ENCODE results near the gene MYBPH.
A peak's percentile ranks its signal among the peaks of the same experiment; 100 is the strongest.

The MYBPH gene

GRCh38 chr1:203175237-203175826 is at the start of gene MYBPH:
Gene MYBPH (minus strand): TSS chr1:203175826. CDS start chr1:203175755, 71 bp downstream.
- DNase-seq, result no peak

GRCh38 chr1:203225071-203225470 is 49.4 kb upstream of the MYBPH start:
- no peak for DNase-seq

- DNase-seq, result no peak
These were observed 47.6 kb upstream of the MYBPH start for GRCh38 chr1:203223012-203223775.

- no peak for DNase-seq
These were observed 44.3 kb upstream of the MYBPH start for GRCh38 chr1:203219934-203220333.

GRCh38 chr1:203219171-203219570 is 43.5 kb upstream of the MYBPH start:
- DNase-seq, result no peak

GRCh38 chr1:203217668-203218067 is 42.0 kb upstream of the MYBPH start:
- DNase-seq, result no peak

GRCh38 chr1:203217139-203217655 is 41.6 kb upstream of the MYBPH start:
- no peak for DNase-seq

- DNase-seq, result peak; percentile 68
These were observed 40.9 kb upstream of the MYBPH start for GRCh38 chr1:203216274-203217138.

- DNase-seq, result peak; percentile 10
These were observed 39.9 kb upstream of the MYBPH start for GRCh38 chr1:203215573-203215972.

GRCh38 chr1:203214871-203215270 is 39.2 kb upstream of the MYBPH start:
- no peak for DNase-seq

- no peak for DNase-seq
These were observed 37.5 kb upstream of the MYBPH start for GRCh38 chr1:203213126-203213525.

- no peak for DNase-seq
These were observed 36.2 kb upstream of the MYBPH start for GRCh38 chr1:203211812-203212211.

GRCh38 chr1:203210988-203211387 is 35.4 kb upstream of the MYBPH start:
- DNase-seq, result no peak

- DNase-seq, result no peak
These were observed 34.7 kb upstream of the MYBPH start for GRCh38 chr1:203210350-203210749.

- no peak for DNase-seq
These were observed 32.6 kb upstream of the MYBPH start for GRCh38 chr1:203208181-203208580.

GRCh38 chr1:203207751-203208150 is 32.1 kb upstream of the MYBPH start:
- DNase-seq, result no peak

- no peak for DNase-seq
These were observed 30.6 kb upstream of the MYBPH start for GRCh38 chr1:203206129-203206687.

- no peak for DNase-seq
These were observed 29.1 kb upstream of the MYBPH start for GRCh38 chr1:203204756-203205155.

- no peak for DNase-seq
These were observed 27.0 kb upstream of the MYBPH start for GRCh38 chr1:203202431-203203245.

GRCh38 chr1:203201516-203202205 is 26.0 kb upstream of the MYBPH start:
- no peak for DNase-seq

- DNase-seq, result no peak
These were observed 25.3 kb upstream of the MYBPH start for GRCh38 chr1:203200916-203201315.

All from NCI-H1105 treated with DMSO at 0.1 percent for 48 hours (cell line).